ENCODE measurements around the gene PDE2A.

- TF ChIP-seq POLR2A (IDR thresholded peaks at IDR 0.05) (no peak), CTCF (IDR thresholded peaks at IDR 0.05 in 4 of 5, conservative IDR thresholded peaks at IDR 0.05 in 1 of 5) (no peak)
These were observed 22.9 kb upstream of the PDE2A start for GRCh38 chr11:72696866-72697700.

All from gastrocnemius medialis (tissue), 4 donors.